Endothelial cell of umbilical vein (primary cell): ENCODE data around the gene STK39. TPM values are rescaled to one million over a fixed set of nuclear protein-coding genes. Genes with fewer than 3 reads are reported as not detected.

ENCODE experiments used
- BruUV-seq: library from RNA; stranded (reverse); fragments of 400-500 nt; replicated peaks from 2 replicates; lab custom pipeline; 2021; lab: Mats Ljungman, UMichigan
- CTCF ChIA-PET: fragments of 300-600, 350-600 bp; sonication (Branson Sonifier 250); formaldehyde crosslinking; loops from one replicate; lab custom pipeline; 2021; ENCODE audit warnings: antibody characterized with exemption, inconsistent platforms; lab: Charles Lee
- POLR2A ChIA-PET: fragments of 300-600, 350-600 bp; sonication (Branson Sonifier 250); formaldehyde crosslinking; loops from one replicate; lab custom pipeline; 2021; ENCODE audit warnings: antibody characterized with exemption, inconsistent platforms; lab: Charles Lee
- DNase-seq: peaks from one replicate; pipeline ENCODE4 v3.0.0-alpha.2; 2011; ENCODE audit warnings: low read depth, low spot score
- FAIRE-seq: peaks from 2 replicates; lab custom pipeline; 2011; peaks lifted over from hg19 to GRCh38; lab: Jason Lieb, UNC
- H2AFZ ChIP-seq: 2 replicates; pipeline ENCODE4 v1.6.0; 2012; ENCODE audit warnings: low read depth, low read length, control low read depth, inconsistent platforms
- H3K27ac ChIP-seq: 2 replicates; pipeline ENCODE4 v1.5.1; 2011; ENCODE audit warnings: low read depth, mild to moderate bottlenecking, control low read depth, low read length, moderate library complexity; ENCODE audit not compliant: insufficient read depth
- H3K27me3 ChIP-seq, 2 experiments: 2 replicates each; pipeline versions ENCODE4 v1.6.0 to v1.6.1; 2011; ENCODE audit warnings: low read length in 2 of 2, mixed read lengths in 1 of 2; ENCODE audit not compliant: control insufficient read depth in 2 of 2, insufficient read depth in 2 of 2
- H3K36me3 ChIP-seq, 2 experiments: 2 replicates in 1 of 2; 3 replicates in 1 of 2; pipeline ENCODE4 v1.5.1; 2011; ENCODE audit warnings: low read length in 2 of 2, mild to moderate bottlenecking in 1 of 2, moderate library complexity in 1 of 2; ENCODE audit not compliant: control insufficient read depth in 2 of 2, insufficient read depth in 2 of 2; ENCODE audit errors: extremely low read depth in 1 of 2
- H3K4me1 ChIP-seq: 3 replicates; pipeline ENCODE4 v1.5.1; 2011; ENCODE audit warnings: mild to moderate bottlenecking, low read length; ENCODE audit not compliant: control insufficient read depth, insufficient read depth; ENCODE audit errors: extremely low read depth
- H3K4me2 ChIP-seq: 2 replicates; pipeline ENCODE4 v1.6.1; 2011; ENCODE audit warnings: low read length, control low read depth, mixed read lengths; ENCODE audit not compliant: insufficient read depth
- H3K4me3 ChIP-seq, 3 experiments: fragments of 200-600 bp in 1 of 3; sonication (generic), shearing (Covaris generic) in 1 of 3; replicated peaks in 1 of 3; 2 replicates each; pipeline ENCODE4 v1.5.1; 2011 to 2016; ENCODE audit warnings: control low read depth in 3 of 3, low read length in 3 of 3, mild to moderate bottlenecking in 2 of 3, inconsistent platforms in 1 of 3, low read depth in 1 of 3, moderate library complexity in 1 of 3; ENCODE audit not compliant: insufficient read depth in 1 of 3
- H3K79me2 ChIP-seq: 2 replicates; pipeline ENCODE4 v1.6.0; 2012; ENCODE audit warnings: low read length, inconsistent platforms; ENCODE audit not compliant: control insufficient read depth, insufficient read depth
- H3K9ac ChIP-seq: replicated peaks from 2 replicates; pipeline ENCODE3; 2011; ENCODE audit warnings: low read length, control low read depth; ENCODE audit not compliant: insufficient read depth; ENCODE audit errors: extremely low read depth
- H3K9me1 ChIP-seq: replicated peaks from 3 replicates; pipeline ENCODE4 v1.6.0; 2011; ENCODE audit warnings: mild to moderate bottlenecking, low read length; ENCODE audit not compliant: control insufficient read depth, insufficient read depth; ENCODE audit errors: extremely low read depth
- H3K9me3 ChIP-seq: replicated peaks from 2 replicates; pipeline ENCODE4 v1.5.1; 2012; ENCODE audit warnings: low read length, inconsistent platforms; ENCODE audit not compliant: control insufficient read depth, insufficient read depth
- H4K20me1 ChIP-seq: replicated peaks from 2 replicates; pipeline ENCODE3; 2011; ENCODE audit warnings: mild to moderate bottlenecking, low read length; ENCODE audit not compliant: control insufficient read depth, insufficient read depth; ENCODE audit errors: extremely low read depth
- CTCF ChIP-seq, 2 donors: IDR thresholded peaks; 1 replicate in 1 of 2; 2 replicates in 1 of 2; pipeline ENCODE4 v1.5.1; 2011; ENCODE audit warnings: low read length in 2 of 2, mild to moderate bottlenecking in 2 of 2, moderate library complexity in 2 of 2, control low read depth in 1 of 2, inconsistent platforms in 1 of 2, low read depth in 1 of 2; ENCODE audit not compliant: insufficient read depth in 1 of 2; ENCODE audit errors: extremely low read depth in 1 of 2
- MAX ChIP-seq: IDR thresholded peaks from 2 replicates; pipeline ENCODE4 v1.6.1; 2011; ENCODE audit not compliant: insufficient read depth, insufficient read length
- MYC ChIP-seq: IDR thresholded peaks from one replicate; pipeline ENCODE4 v1.6.1; 2011; ENCODE audit warnings: mild to moderate bottlenecking, low read depth, low read length
- POLR2AphosphoS5 ChIP-seq: IDR thresholded peaks from 2 replicates; pipeline ENCODE4 v1.6.1; 2012; ENCODE audit warnings: low read depth, mild to moderate bottlenecking, control low read depth, low read length, moderate library complexity; ENCODE audit not compliant: insufficient read depth
- dilution Hi-C: fragments of 300-500 bp; cut with MboI; formaldehyde crosslinking; loops from one replicate; pipeline ENCODE4 v1.15.0; 2019; ENCODE audit warnings: low sequenced_read_pairs; ENCODE audit not compliant: extremely low pct_ligation_motif_present
- intact Hi-C: fragments of 100-400 bp; cut with micrococcal nuclease; formaldehyde crosslinking; loops from one replicate; pipeline ENCODE4 v1.10.0; 2022
- polyA plus RNA-seq, 4 experiments: library from polyadenylated mRNA; depleted of rRNA in 3 of 4; stranded (reverse) in 3 of 4; unstranded in 1 of 4; fragments of >200 nt; gene quantifications; 2 replicates each; pipeline versions ENCODE4 v1.2.1 to v1.2.3, GENCODE V29; 2011 to 2012; ENCODE audit warnings: missing spikeins in 1 of 4
- total RNA-seq: library from RNA; stranded (reverse); gene quantifications from 2 replicates; pipeline ENCODE4 v1.2.3, GENCODE V29; 2021

Gene STK39
- total and polyA plus RNA-seq, 2 donors (not counting 3 experiments of a cell fraction or from before 2014, with no cell fraction given) = 4.6 to 13.1 TPM

- Histone ChIP-seq H2AFZ (no peak overlapping the region), H3K4me3 (no peak overlapping the region), H3K27ac (no peak overlapping the region), H3K4me1 (no peaks in the 10 kb centered on the region), H4K20me1 (no peaks in the 10 kb centered on the region), H3K79me2 (no peaks in the 10 kb centered on the region), H3K36me3 (no peaks in the 10 kb centered on the region), H3K4me2 (no peak overlapping the region), H3K27me3 (no peaks in the 10 kb centered on the region), H3K9me1 (no peaks in the 10 kb centered on the region), H3K9ac (no peak overlapping the region), H3K9me3 (no peaks in the 10 kb centered on the region)
- no TSS peak for BruUV-seq
- intact Hi-C loops = loop anchor here (5.0 kb wide), 1 partner anchor 1430 kb away; no protein-coding TSS in a partner anchor
- POLR2A ChIA-PET = no interaction called here
- no peak for TF ChIP-seq POLR2AphosphoS5
- TF ChIP-seq MYC = no peak
- no peak for TF ChIP-seq CTCF (IDR thresholded peaks at IDR 0.05; ENCODE audit: extremely low read depth in 1 of 2, insufficient read depth in 1 of 2, low read depth in 1 of 2, low read length in 2 of 2)
- no peak for TF ChIP-seq MAX
- DNase-seq = no peak
- CTCF ChIA-PET = interaction anchor here (0.7 to 2.3 kb wide), 5 partner anchors 44 to 153 kb away, joined by 3 to 51 read pairs (median 3); no protein-coding TSS in a partner anchor
- FAIRE-seq = no peak
- dilution Hi-C loops = no loop called here
These were observed 280.2 kb downstream of the STK39 start for GRCh38 chr2:167966937-167967913.
